Glutamatergic neuron (in vitro differentiated cells): Measurements from ENCODE around the gene CTTNBP2. TPM values are rescaled to one million over a fixed set of nuclear protein-coding genes. Genes with fewer than 3 reads are reported as not detected.

Experiments
- DNase-seq: peaks from one replicate; pipeline ENCODE4 v3.0.0; 2022
- H3K27ac Mint-ChIP-seq: one replicate; pipeline ENCODE4 v1.8.0; 2020; ENCODE audit warnings: mild to moderate bottlenecking, mixed read lengths, inconsistent platforms; ENCODE audit not compliant: unreplicated experiment
- H3K27me3 Mint-ChIP-seq: one replicate; pipeline ENCODE4 v1.8.0; 2020; ENCODE audit warnings: mild to moderate bottlenecking, moderate library complexity, mixed read lengths, inconsistent platforms; ENCODE audit not compliant: unreplicated experiment
- H3K36me3 Mint-ChIP-seq: one replicate; pipeline ENCODE4 v1.8.0; 2020; ENCODE audit warnings: mild to moderate bottlenecking, mixed read lengths, inconsistent platforms; ENCODE audit not compliant: unreplicated experiment
- H3K4me1 Mint-ChIP-seq: one replicate; pipeline ENCODE4 v1.8.0; 2020; ENCODE audit warnings: mild to moderate bottlenecking, low read depth, mixed read lengths, inconsistent platforms; ENCODE audit not compliant: unreplicated experiment
- H3K4me3 Mint-ChIP-seq: one replicate; pipeline ENCODE4 v1.8.0; 2020; ENCODE audit warnings: mild to moderate bottlenecking, mixed read lengths, inconsistent platforms; ENCODE audit not compliant: unreplicated experiment
- H3K9me3 Mint-ChIP-seq: one replicate; pipeline ENCODE4 v1.8.0; 2020; ENCODE audit warnings: mild to moderate bottlenecking, moderate library complexity, mixed read lengths, inconsistent platforms; ENCODE audit not compliant: unreplicated experiment
- CTCF ChIP-seq: fragments of 200-600 bp; sonication (generic); IDR thresholded peaks from one replicate; pipeline ENCODE4 v1.5.0; 2021; ENCODE audit not compliant: partially characterized antibody, unreplicated experiment
- total RNA-seq: library from RNA; stranded (reverse); fragmentation: NEBNext Ultra II Directional; extraction: Animal tissue kit (Norgen Biotek cat#: 25700); gene quantifications from one replicate; pipeline ENCODE4 v1.2.1, GENCODE V29; 2021; ENCODE audit not compliant: unreplicated experiment

CTTNBP2 gene
- total RNA-seq, 1 donor from 2014 or later = 22.2 TPM

GRCh38 chr7:117731455-117731854 is 141.8 kb downstream of the CTTNBP2 start:
- DNase-seq = no peak
- H3K27ac Mint-ChIP-seq = no peak overlapping the region
- peaks cover 12% of the 10 kb centered on the region for H3K4me1 Mint-ChIP-seq
- no peaks in the 10 kb centered on the region for H3K9me3 Mint-ChIP-seq
- no peaks in the 10 kb centered on the region for H3K36me3 Mint-ChIP-seq
- H3K27me3 Mint-ChIP-seq = no peaks in the 10 kb centered on the region
- no peak overlapping the region for H3K4me3 Mint-ChIP-seq
- TF ChIP-seq CTCF = no peak

- TF ChIP-seq CTCF = no peak
- no peak overlapping the region for H3K4me3 Mint-ChIP-seq
- H3K4me1 Mint-ChIP-seq = peaks cover 12% of the 10 kb centered on the region
- no peaks in the 10 kb centered on the region for H3K36me3 Mint-ChIP-seq
- H3K9me3 Mint-ChIP-seq = no peaks in the 10 kb centered on the region
- DNase-seq = no peak
- H3K27me3 Mint-ChIP-seq = no peaks in the 10 kb centered on the region
- H3K27ac Mint-ChIP-seq = no peak overlapping the region
Measured at GRCh38 chr7:117730390-117730789, 142.9 kb downstream of the CTTNBP2 start.

GRCh38 chr7:117728890-117729624 is 144.2 kb downstream of the CTTNBP2 start:
- H3K9me3 Mint-ChIP-seq = no peaks in the 10 kb centered on the region
- H3K27ac Mint-ChIP-seq = no peak overlapping the region
- no peak overlapping the region for H3K4me3 Mint-ChIP-seq
- peaks cover 12% of the 10 kb centered on the region for H3K4me1 Mint-ChIP-seq
- TF ChIP-seq CTCF = no peak
- no peaks in the 10 kb centered on the region for H3K27me3 Mint-ChIP-seq
- no peaks in the 10 kb centered on the region for H3K36me3 Mint-ChIP-seq
- DNase-seq = no peak

- Mint-ChIP-seq H3K27ac (no peak overlapping the region), H3K4me1 (peaks cover 12% of the 10 kb centered on the region), H3K4me3 (no peak overlapping the region), H3K27me3 (no peaks in the 10 kb centered on the region), H3K9me3 (no peaks in the 10 kb centered on the region), H3K36me3 (no peaks in the 10 kb centered on the region)
- TF ChIP-seq CTCF = no peak
- no peak for DNase-seq
Measured at GRCh38 chr7:117724898-117725297, 148.3 kb downstream of the CTTNBP2 start.

- Mint-ChIP-seq H3K27me3 (no peaks in the 10 kb centered on the region), H3K4me1 (peaks cover 2% of the 10 kb centered on the region), H3K36me3 (no peaks in the 10 kb centered on the region), H3K9me3 (no peaks in the 10 kb centered on the region), H3K4me3 (no peak overlapping the region), H3K27ac (no peak overlapping the region)
- no peak for TF ChIP-seq CTCF
- DNase-seq = no peak
Measured at GRCh38 chr7:117719377-117719776, 153.9 kb downstream of the CTTNBP2 start.
